HL-60/S4 treated with retinoic acid at 250 ng/mL for 4 days and 3 days (cell line): ENCODE data around the gene USP25.

Experiments
- in situ Hi-C: fragments of 300-500 bp; cut with MboI; formaldehyde crosslinking; loops from 2 replicates; pipeline ENCODE4 v1.7.0; 2022; ENCODE audit warnings: low sequenced_read_pairs

Gene USP25

DNA sequence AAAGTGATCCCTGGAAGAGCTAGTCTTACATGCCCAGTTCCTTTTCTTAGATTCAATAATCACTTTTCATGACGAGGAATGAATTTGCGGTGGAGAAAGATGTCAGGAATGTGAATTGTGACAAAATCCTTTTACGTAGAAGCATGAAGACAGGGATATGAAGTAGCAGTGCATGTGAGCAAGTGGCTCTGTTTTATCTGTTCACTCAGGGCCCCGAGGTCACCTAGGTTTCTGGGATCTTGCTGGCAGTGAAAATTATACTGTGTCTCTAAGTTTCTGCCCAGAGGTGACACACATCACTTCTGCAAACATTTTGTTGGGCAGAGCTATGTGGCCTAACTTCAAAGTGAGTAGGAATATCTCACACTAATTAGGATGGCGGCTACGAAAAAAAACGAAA is 79.3 kb downstream of the USP25 start:
- in situ Hi-C loops, result no loop called here

DNA sequence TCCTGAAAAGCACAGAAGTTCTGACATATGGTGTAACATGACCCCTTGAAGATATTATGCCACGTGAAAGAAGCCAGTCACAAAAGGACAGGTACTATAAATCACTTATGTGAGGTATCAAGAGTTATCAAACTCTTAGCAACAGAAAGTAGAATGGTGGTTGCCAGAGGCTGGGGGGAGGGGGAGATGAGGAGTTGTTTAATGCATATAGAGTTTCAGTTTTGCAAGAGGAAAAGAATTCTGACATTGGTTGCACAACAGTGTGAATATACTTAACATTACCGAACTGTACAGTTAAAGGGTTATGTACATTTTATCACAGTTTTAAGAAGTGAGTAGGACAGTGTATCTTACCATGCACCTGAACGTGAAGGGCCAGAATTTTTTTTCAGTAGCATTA is 80.0 kb downstream of the USP25 start:
- in situ Hi-C loops, result no loop called here

DNA sequence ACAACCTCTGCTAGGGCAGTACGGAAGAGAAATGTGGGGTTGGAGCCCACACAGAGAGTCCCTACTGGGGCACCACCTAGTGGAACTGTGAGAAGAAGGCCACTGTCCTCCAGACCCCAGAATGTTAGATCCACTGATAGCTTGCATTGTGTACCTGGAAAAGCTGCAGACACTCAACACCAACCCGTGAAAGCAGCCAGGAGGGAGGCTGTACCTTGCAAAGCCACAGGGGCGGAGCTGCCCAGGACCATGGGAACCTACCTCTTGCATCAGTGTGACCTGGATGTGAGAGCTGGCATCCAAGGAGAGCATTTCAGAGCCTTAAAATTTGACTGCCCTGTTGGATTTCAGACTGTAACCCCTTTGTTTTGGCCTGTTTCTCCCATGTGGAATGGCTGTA is 85.5 kb downstream of the USP25 start:
- in situ Hi-C loops, result no loop called here

DNA sequence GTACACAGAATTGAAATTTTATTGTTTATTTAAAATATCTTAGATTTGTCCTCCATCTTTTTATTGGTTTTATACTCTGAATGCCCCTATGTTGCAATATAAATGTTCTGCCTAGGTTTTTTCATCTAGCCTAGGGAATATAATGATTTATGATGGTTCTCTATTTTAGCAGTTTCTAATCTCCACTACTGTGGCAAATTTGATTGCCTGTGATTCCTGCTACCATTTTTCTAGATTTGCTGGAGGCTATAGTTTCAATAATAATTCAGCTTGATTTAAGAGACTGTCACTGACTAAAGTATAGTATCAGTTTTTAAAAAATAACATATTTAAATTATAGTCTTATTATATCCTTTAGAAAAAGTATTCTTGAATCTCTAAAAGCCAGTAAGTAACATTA is 90.5 kb downstream of the USP25 start:
- in situ Hi-C loops, result no loop called here

DNA sequence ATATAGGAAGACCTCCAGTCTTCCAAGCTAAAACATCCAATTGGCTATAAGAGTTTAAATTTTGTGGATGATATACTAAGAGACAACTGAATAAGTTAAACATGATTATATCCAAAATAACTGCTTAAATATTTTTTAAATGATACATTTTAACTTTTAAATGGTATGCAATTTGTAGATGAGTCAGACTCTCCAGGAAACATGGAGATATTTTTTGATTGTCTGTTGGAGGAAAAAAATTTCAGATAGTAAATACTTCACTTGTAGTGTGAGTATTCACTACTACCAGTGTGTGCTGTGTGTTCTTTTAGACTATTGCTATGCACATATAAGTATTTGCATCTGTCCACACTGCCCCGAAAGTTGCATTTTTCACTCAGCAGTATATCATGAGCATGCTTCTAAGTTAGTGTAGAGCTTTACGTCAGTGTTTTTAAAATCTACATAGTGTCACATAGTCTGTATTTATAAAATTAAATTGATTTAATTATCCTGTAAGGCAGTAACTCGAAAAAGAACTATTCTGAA is 91.1 kb downstream of the USP25 start:
- in situ Hi-C loops, result no loop called here

DNA sequence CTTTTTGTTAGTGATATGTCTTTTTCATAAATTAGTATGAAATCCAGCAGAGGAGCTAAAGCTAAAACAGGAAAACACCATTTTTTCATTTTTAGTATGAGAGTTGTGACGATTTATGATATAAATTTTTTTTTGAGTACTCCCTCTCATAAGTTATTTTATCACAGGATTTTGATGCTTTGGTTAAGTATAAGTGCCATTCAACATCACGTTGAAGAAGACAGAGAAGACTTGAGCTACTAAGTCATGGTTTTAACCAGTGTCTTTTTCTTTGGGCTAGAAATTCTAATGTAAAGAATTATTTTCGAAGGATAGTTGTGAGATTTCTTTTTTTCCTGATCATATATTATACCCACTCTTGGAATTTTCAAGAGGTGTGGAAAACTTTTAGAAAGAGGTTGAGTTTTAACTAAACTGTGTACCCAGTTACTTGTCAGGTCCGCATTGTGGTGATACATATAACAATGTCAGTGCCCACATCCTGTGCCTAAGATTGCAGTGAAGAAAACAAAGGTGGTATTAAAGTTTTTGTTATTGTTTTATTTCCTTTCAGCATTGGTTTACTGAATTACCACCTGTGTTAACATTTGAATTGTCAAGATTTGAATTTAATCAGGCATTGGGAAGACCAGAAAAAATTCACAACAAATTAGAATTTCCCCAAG is 93.8 kb downstream of the USP25 start:
- in situ Hi-C loops, result no loop called here

DNA sequence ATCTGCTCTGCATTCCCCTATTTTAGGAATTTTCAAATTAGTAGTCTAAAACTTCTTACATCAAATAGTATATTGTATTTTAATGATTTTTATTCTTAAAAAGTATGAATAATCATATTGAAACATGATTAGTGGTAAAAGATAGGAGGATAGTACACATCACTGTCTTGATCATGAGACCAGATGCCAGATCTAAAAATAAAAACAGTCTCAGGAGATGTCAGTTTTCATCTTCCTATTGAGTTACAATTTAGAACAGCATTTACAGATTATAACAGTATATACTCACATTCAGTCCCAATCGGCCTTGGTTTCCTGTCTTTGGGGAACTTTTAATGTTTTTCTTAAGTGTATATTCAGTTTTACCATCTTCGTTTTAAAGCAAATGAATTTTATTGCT is 95.9 kb downstream of the USP25 start:
- in situ Hi-C loops, result no loop called here

DNA sequence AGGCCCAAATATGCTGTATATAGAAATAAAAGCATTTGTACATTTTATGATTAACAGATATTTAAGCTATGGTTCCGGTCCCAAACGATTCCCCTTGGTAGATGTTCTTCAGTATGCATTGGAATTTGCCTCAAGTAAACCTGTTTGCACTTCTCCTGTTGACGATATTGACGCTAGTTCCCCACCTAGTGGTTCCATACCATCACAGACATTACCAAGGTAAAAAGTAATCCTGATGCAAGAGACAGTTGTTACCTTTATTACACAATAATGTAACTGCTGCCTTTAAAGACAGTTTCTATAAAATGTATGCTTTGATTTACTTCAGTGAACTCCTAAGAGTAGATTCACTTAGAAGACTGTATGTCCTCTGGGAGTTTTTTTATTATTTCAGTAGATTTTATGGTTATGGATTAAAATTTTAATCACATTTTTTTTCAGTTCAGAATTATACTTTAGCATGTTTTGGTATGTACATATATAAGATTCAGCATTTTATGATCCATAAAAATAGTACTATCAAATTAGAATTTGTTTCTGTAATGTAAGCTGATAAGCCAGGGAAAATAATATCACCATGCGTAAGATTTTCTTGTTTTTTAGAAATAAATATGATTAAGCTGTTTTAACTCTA is 96.5 kb downstream of the USP25 start:
- in situ Hi-C loops, result no loop called here

DNA sequence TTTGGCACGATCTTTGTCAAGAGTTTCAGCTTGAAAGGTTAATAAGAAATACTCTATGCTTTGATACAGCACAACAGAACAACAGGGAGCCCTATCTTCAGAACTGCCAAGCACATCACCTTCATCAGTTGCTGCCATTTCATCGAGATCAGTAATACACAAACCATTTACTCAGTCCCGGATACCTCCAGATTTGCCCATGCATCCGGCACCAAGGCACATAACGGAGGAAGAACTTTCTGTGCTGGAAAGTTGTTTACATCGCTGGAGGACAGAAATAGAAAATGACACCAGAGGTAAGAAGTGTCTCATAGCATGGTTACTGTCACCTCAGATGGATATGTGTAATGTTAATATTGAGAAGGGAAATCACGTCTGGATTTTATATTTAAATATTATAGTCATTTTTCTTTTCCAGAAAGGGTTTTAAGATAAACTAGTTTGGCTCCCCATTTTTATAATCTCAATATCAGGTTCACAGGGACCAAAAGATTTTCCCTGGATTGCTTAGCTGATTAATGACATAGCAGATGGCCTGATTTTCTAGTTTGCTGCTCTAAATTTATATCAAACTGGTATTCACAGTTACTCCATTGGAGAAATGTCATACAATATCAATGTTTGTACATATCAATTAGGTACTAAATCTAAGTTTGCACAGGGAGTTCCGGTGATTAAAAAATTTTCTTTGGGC is 97.3 kb downstream of the USP25 start:
- in situ Hi-C loops, result no loop called here

DNA sequence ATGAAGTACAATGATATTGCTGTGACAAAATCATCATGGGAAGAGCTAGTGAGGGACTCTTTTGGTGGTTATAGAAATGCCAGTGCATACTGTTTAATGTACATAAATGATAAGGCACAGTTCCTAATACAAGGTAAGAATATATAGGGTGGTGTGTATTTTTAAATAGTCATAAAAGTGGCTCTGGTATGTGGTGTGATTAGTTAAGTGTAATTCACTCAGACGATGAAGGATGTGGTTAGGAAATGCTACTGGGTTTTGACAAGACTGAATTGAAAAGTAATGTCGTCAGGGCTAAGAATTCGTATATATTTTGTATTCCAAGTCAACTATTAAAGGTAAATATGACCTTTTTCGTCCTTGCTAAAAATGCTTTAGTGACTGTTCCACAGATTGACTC is 101.7 kb downstream of the USP25 start:
- in situ Hi-C loops, result no loop called here

DNA sequence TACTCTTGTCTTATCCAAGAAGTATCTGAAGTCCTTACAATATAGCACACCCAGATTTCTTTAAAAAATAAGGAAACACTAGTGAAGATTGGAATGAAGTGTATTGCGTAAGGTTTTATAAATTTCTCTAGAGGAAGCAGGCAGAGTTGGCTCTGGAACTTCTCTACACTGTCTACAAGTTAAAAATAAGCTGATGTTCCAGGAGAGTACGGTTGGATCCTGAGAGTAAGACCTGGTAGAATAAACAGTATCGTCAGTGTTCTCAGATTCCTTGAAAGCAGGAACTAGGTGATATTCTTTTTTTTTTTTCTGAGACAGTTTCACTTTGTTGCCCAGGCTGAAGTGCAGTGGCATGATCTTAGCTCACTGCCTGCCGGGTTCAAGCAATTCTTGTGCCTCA is 107.9 kb downstream of the USP25 start:
- in situ Hi-C loops, result no loop called here

DNA sequence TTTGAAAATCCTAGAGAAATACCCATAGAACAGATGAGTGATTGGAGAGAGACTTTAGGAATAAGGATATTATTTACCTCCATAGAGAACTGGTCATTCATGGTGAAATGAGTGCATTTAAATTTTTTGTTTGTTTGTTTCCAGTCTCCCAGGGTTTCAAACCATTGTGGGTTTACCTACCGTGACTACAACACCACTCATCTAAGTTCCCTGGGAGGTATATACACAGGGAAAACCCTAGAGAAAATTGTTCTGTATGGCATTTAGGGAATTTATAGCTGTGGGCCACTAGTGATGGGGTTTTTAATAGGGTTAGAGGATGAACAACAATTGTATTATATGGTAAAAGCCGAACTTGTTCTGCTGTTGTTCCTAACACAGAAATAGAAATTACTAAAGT is 109.2 kb downstream of the USP25 start:
- in situ Hi-C loops, result no loop called here

DNA sequence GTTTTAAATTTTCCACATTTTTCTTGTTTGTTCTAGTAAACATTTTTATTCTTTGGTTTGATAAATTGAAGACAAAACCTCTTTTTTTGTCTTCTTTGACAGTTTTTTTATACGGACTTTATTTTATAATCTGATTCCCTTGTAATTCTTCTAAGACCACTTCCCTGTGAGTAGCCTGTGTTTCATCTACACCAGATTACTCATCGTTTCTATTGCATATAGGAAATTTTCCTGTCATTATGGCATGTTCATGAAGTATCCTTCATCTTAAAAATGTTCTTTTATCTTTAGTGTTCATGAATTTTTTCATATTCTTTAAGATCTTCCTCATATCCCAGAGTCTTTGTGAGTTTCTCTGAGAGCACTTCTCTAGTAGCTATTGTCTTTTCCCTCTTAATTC is 109.8 kb downstream of the USP25 start:
- in situ Hi-C loops, result no loop called here

DNA sequence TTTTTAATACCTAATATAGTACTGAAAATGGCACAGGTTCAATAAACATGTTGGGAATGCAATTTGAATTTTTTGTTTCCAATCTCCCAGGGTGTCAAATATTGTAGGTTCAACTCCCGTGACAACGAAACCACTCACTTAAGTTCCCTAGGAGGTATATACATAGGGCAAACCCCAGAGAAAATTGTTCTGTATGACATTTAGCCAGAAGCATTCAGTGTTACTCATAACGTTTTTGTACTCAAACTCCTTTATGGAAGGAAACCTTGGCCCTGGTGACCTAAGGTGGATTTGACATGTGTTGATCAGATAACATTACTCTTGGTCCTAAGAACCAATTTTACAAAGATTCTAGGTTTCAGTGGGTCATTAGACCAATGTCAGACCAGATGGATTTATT is 110.6 kb downstream of the USP25 start:
- in situ Hi-C loops, result no loop called here

DNA sequence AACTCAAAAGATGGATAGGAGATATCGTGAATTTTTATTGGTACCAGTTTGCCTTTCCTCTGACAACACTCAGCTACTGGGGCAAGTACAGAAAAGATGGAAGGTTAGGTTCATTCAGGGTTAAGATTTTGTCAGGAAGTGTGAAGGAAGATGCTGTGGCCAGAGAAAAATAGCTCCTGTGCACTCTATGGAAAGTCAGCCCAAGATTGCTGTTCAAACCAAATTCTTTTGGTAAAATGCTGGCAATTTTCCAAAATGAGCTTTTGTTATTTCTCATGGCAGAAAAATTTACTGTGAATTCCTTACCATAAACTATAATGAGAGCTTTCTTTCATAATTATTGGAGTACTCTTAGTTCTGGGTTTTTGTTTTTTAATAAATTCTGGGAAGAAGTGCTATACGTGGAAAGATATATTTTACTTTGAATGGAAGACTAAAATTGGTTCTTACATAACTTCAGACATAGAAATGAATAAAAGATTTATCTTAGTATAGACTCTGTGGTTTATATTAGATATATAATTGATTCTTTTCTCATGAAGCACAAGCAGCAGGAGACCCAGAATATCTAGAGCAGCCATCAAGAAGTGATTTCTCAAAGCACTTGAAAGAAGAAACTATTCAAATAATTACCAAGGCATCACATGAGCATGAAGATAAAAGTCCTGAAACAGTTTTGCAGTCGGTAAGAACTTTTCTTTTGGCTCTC is 112.2 kb downstream of the USP25 start:
- in situ Hi-C loops, result no loop called here

DNA sequence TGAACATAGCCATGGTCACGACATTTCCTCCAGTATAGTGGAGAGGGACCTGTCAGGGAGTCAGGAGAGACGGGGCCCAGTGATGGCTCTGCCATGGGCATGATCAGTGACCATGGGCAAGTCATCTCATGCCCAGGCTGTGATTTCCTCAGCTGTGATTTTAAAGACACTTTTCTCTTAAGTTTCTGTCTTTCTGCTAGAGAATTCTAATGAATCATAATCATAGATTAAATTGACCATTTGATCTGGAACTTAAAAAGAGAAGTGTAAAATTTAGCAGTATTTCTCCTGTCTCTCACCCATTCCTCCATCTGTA is 112.7 kb downstream of the USP25 start:
- in situ Hi-C loops, result no loop called here

DNA sequence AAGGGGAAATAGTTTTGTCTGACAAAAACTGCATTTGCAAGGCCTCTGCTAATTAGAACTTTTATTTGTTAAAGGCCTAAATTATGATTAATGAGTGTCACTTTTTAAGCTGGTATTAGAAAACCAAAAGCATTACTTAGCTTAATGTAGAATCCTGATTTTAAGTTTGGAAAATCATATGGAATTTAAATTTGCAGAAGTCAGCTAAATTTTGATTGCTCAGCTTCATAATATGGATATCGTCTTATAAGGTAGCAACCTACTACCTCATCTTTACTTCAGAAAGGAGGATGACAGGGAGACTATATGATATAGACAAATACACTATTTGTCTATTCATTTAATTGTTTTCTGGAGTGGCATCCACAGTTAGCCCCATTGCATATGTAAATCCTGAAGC is 114.0 kb downstream of the USP25 start:
- in situ Hi-C loops, result no loop called here

DNA sequence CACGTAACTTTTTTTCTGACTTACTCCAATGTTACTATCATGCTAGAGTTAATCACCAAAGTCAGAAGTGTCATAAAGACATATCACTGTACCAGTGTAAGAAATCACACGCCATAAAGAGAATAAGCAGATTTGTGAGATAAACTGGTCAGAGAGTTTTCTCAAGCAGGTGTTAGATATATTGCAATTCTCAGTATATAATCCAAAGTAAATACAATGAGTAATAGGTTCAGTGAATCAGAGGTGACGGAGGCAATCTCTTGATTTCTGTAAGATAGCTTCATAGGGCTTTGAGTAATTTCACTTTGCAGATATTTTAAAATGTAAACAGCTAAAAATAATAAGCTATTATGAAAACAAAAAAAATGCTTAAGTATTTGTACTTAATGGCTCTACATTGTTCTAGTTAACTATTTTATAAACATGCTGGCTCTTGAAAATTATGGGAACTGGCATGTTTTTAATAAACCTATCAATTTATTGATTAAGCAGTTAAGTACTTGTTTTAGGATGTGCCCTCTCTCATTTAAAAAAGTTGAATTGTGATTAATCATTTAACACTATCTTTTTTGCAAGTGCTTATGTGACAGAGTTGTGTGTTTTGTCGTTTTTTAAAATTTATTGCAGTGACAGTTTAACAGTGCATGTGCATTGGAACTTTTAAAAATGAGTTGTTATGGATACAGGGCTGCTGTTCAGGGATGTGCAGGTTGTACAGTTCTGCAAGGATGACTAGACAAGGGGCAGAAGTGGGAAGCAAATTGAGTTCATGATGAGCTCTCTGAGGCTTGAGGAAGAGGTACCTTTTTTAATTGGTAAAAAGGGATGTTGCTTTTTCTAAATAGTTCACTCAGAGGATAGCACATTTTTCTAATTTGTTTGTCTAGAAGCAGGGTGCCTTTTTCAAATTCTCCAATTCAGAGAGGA is 119.1 kb downstream of the USP25 start:
- in situ Hi-C loops, result no loop called here

DNA sequence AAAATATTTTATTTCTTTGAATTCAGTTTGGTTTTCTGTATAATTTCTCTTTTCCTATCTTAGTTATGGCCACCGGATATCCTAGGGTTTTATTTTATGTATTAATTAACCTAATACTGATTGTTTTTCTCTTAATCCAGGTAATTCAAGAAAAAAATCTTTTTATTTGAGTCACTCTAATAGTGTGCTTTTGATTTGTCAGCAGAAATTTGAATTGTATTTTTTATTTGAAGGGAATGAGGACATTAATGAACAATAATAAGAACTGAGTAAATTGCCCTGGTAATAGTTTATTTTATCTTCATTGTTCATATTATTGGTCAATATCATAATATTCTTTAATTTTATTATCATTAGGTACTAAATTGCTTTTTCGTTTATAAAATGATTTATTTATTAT is 120.1 kb downstream of the USP25 start:
- in situ Hi-C loops, result no loop called here

DNA sequence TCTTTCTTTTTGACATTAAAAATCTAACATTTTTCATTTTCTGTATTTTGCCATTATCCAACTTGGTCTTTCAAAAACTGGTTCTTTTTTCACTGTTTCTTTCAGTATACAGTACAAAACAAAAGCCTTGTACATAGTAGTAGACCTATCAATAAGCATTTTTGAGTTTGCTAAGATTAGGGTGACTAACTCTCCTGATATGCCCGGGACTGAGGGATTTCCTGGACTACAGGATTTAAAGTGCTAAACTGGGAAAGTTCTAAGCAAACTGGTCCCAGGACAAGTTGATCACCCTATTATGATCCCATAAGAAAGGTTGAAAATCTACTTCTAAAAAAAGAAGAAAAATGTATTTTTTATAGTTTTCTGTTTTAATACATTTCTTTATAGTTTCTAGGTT is 120.9 kb downstream of the USP25 start:
- in situ Hi-C loops, result no loop called here

DNA sequence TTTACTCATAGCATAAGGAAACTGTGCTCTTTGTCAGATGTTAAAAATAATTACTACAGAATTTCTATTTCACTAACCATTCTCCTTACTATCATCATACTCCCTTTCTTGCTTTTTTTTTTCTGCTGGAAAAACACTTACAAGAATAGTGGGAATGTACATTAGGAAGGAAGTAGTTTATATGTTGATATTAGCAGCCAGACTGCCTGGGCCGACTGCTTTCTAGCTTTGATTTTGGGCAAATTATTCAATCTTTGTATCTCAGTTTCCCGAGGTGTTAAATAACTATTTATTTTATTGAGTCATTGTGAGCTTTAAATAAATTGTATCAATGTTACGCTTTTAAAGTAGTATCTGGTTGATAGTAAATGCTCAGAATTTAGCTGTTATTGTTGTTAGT is 122.4 kb downstream of the USP25 start:
- in situ Hi-C loops, result no loop called here
